Effector CD4-positive, alpha-beta T cell (primary cell): Measurements from ENCODE around the gene DHPS.
"Not testable (repeated sequence)": the region's sequence is repeated elsewhere in the genome, so short reads cannot be mapped to it uniquely, and the experiment has no call there.

ENCODE experiments used
- DNase-seq: peaks from one replicate; pipeline ENCODE4 v3.0.0-alpha.2; 2020

The DHPS gene

GRCh38 chr19:12670159-12670928 lies 11.3 kb downstream of the DHPS start:
- DNase-seq: no peak

- peak; percentile 68 for DNase-seq
These were observed 12.2 kb downstream of the DHPS start for GRCh38 chr19:12669270-12670158.

- peak; percentile 69 for DNase-seq
These were observed 12.8 kb downstream of the DHPS start for GRCh38 chr19:12668932-12669269.

GRCh38 chr19:12668346-12668745 lies 13.3 kb downstream of the DHPS start:
- no peak for DNase-seq

GRCh38 chr19:12667731-12668302 lies 13.9 kb downstream of the DHPS start:
- DNase-seq: no peak

GRCh38 chr19:12666265-12667048 lies 15.2 kb downstream of the DHPS start, which contains the start of the genes MAN2B1 and WDR83:
Gene MAN2B1, minus strand, starts transcription at chr19:12666742. Its CDS starts 41 bp downstream, at chr19:12666701.
Gene WDR83, plus strand, starts transcription at chr19:12666807. Its CDS starts 2,984 bp downstream, at chr19:12669791.
- peak; percentile 72 for DNase-seq

GRCh38 chr19:12665671-12666264 lies 15.9 kb downstream of the DHPS start:
- DNase-seq: no peak

- DNase-seq: peak; percentile 36
These were observed 16.5 kb downstream of the DHPS start for GRCh38 chr19:12665281-12665573.

- DNase-seq: no peak
These were observed 17.0 kb downstream of the DHPS start for GRCh38 chr19:12664406-12665280.

- no peak for DNase-seq
These were observed 20.7 kb downstream of the DHPS start for GRCh38 chr19:12660980-12661379.

GRCh38 chr19:12657966-12658365 lies 23.7 kb downstream of the DHPS start:
- DNase-seq: no peak

- DNase-seq: no peak
These were observed 24.6 kb downstream of the DHPS start for GRCh38 chr19:12656899-12657571.

GRCh38 chr19:12655546-12655945 lies 26.1 kb downstream of the DHPS start:
- no peak for DNase-seq

GRCh38 chr19:12652219-12652618 lies 29.5 kb downstream of the DHPS start:
- no peak for DNase-seq

- DNase-seq: no peak
These were observed 31.7 kb downstream of the DHPS start for GRCh38 chr19:12649941-12650340.

GRCh38 chr19:12648088-12648487 lies 33.6 kb downstream of the DHPS start:
- DNase-seq: no peak

- no peak for DNase-seq
These were observed 34.1 kb downstream of the DHPS start for GRCh38 chr19:12647490-12648071.

- DNase-seq: no peak
These were observed 34.6 kb downstream of the DHPS start for GRCh38 chr19:12647047-12647446.

- DNase-seq: no peak
These were observed 35.1 kb downstream of the DHPS start for GRCh38 chr19:12646551-12646950.

- DNase-seq: not testable (repeated sequence)
These were observed 38.0 kb downstream of the DHPS start for GRCh38 chr19:12643716-12644115.
